Measurements from ENCODE around the gene TULP4.

TULP4 gene

DNA sequence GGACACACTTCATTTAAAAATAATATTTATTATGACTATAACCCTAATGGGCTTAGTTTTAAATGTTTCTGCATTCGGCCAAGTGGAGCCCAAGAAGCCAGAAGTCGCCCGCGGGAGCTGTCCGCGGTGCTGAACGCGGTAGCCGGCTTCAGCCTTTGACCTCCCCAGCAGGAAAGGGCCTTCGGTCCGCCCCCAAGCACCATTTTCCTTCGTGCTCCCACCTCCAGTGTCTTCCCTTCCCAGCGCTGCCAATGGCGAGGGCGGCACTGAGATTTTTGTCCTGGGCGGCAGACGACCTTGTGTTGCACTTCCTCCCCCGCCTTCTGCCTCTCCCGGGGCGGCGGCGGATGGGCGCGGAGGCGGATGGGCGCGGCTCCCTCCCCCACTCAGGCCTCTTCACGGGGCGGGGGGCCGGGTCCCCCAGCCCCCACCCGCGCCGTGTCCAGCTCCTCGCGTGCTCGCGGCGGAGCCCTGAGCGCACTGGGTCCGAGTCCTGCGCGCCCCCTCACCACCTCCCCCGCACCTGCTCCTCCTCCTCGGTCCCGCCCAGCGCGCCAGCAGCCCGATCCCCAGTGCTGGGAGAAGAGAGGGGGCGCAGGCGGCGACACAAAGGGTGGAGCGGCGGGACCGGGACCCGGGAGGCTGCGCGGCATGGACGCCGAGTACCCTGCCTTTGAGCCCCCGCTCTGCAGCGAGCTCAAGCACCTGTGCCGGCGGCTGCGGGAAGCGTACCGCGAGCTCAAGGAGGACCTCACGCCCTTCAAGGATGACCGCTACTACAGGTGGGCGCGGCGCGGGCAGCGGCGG, 224.0 kb downstream of the TULP4 start (continued):
- TF ChIP-seq, protein P1, sequence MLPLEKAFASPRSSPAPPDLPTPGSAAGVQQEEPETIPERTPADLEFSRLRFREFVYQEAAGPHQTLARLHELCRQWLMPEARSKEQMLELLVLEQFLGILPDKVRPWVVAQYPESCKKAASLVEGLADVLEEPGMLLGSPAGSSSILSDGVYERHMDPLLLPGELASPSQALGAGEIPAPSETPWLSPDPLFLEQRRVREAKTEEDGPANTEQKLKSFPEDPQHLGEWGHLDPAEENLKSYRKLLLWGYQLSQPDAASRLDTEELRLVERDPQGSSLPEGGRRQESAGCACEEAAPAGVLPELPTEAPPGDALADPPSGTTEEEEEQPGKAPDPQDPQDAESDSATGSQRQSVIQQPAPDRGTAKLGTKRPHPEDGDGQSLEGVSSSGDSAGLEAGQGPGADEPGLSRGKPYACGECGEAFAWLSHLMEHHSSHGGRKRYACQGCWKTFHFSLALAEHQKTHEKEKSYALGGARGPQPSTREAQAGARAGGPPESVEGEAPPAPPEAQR (tag by site-specific recombination; IDR thresholded peaks at IDR 0.05), result no peak
- peak; percentile 77 for TF ChIP-seq OSR2 (tag by site-specific recombination; IDR thresholded peaks at IDR 0.05)
- no peak for TF ChIP-seq ZNF202 (tag by site-specific recombination; IDR thresholded peaks at IDR 0.05; ENCODE audit: borderline replicate concordance)
- TF ChIP-seq, protein P2, sequence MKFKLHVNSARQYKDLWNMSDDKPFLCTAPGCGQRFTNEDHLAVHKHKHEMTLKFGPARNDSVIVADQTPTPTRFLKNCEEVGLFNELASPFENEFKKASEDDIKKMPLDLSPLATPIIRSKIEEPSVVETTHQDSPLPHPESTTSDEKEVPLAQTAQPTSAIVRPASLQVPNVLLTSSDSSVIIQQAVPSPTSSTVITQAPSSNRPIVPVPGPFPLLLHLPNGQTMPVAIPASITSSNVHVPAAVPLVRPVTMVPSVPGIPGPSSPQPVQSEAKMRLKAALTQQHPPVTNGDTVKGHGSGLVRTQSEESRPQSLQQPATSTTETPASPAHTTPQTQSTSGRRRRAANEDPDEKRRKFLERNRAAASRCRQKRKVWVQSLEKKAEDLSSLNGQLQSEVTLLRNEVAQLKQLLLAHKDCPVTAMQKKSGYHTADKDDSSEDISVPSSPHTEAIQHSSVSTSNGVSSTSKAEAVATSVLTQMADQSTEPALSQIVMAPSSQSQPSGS (tag by site-specific recombination; IDR thresholded peaks at IDR 0.05; ENCODE audit: low read depth), result no peak
- TF ChIP-seq, protein P3, sequence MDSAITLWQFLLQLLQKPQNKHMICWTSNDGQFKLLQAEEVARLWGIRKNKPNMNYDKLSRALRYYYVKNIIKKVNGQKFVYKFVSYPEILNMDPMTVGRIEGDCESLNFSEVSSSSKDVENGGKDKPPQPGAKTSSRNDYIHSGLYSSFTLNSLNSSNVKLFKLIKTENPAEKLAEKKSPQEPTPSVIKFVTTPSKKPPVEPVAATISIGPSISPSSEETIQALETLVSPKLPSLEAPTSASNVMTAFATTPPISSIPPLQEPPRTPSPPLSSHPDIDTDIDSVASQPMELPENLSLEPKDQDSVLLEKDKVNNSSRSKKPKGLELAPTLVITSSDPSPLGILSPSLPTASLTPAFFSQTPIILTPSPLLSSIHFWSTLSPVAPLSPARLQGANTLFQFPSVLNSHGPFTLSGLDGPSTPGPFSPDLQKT (IDR thresholded peaks at IDR 0.05; ENCODE audit: borderline replicate concordance, low read depth, low read length), result no peak
- TF ChIP-seq, protein P4, sequence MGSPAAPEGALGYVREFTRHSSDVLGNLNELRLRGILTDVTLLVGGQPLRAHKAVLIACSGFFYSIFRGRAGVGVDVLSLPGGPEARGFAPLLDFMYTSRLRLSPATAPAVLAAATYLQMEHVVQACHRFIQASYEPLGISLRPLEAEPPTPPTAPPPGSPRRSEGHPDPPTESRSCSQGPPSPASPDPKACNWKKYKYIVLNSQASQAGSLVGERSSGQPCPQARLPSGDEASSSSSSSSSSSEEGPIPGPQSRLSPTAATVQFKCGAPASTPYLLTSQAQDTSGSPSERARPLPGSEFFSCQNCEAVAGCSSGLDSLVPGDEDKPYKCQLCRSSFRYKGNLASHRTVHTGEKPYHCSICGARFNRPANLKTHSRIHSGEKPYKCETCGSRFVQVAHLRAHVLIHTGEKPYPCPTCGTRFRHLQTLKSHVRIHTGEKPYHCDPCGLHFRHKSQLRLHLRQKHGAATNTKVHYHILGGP (tag by site-specific recombination; IDR thresholded peaks at IDR 0.05), result no peak
- TF ChIP-seq, protein P5, sequence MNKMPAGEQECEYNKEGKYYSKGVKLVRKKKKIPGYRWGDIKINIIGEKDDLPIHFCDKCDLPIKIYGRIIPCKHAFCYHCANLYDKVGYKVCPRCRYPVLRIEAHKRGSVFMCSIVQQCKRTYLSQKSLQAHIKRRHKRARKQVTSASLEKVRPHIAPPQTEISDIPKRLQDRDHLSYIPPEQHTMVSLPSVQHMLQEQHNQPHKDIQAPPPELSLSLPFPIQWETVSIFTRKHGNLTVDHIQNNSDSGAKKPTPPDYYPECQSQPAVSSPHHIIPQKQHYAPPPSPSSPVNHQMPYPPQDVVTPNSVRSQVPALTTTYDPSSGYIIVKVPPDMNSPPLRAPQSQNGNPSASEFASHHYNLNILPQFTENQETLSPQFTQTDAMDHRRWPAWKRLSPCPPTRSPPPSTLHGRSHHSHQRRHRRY (tag by site-specific recombination; IDR thresholded peaks at IDR 0.05), result no peak
- no peak for TF ChIP-seq SCRT1 (tag by site-specific recombination; IDR thresholded peaks at IDR 0.05; ENCODE audit: borderline replicate concordance)
- no peak for TF ChIP-seq ZNF521 (tag by site-specific recombination; IDR thresholded peaks at IDR 0.05)
- TF ChIP-seq SCRT2 (tag by site-specific recombination; IDR thresholded peaks at IDR 0.05), result peak; percentile 48
- no peak for TF ChIP-seq ZNF157 (tag by site-specific recombination; IDR thresholded peaks at IDR 0.05)
- TF ChIP-seq ZBTB17 (tag by site-specific recombination; IDR thresholded peaks at IDR 0.05), result peak; percentile 43; the same call in 1 of the 2 replicates
- TF ChIP-seq, protein P6, sequence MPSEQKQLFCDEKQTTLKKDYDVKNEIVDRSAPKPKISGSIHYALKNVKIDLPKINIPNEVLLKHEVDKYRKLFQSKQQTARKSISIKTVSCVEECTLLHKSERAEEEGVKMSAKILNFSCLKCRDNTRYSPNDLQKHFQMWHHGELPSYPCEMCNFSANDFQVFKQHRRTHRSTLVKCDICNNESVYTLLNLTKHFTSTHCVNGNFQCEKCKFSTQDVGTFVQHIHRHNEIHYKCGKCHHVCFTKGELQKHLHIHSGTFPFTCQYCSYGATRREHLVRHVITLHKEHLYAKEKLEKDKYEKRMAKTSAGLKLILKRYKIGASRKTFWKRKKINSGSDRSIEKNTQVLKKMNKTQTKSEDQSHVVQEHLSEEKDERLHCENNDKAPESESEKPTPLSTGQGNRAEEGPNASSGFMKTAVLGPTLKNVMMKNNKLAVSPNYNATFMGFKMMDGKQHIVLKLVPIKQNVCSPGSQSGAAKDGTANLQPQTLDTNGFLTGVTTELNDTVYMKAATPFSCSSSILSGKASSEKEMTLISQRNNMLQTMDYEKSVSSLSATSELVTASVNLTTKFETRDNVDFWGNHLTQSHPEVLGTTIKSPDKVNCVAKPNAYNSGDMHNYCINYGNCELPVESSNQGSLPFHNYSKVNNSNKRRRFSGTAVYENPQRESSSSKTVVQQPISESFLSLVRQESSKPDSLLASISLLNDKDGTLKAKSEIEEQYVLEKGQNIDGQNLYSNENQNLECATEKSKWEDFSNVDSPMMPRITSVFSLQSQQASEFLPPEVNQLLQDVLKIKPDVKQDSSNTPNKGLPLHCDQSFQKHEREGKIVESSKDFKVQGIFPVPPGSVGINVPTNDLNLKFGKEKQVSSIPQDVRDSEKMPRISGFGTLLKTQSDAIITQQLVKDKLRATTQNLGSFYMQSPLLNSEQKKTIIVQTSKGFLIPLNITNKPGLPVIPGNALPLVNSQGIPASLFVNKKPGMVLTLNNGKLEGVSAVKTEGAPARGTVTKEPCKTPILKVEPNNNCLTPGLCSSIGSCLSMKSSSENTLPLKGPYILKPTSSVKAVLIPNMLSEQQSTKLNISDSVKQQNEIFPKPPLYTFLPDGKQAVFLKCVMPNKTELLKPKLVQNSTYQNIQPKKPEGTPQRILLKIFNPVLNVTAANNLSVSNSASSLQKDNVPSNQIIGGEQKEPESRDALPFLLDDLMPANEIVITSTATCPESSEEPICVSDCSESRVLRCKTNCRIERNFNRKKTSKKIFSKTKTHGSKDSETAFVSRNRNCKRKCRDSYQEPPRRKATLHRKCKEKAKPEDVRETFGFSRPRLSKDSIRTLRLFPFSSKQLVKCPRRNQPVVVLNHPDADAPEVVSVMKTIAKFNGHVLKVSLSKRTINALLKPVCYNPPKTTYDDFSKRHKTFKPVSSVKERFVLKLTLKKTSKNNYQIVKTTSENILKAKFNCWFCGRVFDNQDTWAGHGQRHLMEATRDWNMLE (tag by site-specific recombination; conservative IDR thresholded peaks at IDR 0.05; ENCODE audit: low read depth), result no peak
- no peak for TF ChIP-seq TRIM28 (IDR thresholded peaks at IDR 0.05; ENCODE audit: borderline replicate concordance, low read length)
- TF ChIP-seq ZNF585B (tag by site-specific recombination; IDR thresholded peaks at IDR 0.05), result no peak
- TF ChIP-seq, protein P7, sequence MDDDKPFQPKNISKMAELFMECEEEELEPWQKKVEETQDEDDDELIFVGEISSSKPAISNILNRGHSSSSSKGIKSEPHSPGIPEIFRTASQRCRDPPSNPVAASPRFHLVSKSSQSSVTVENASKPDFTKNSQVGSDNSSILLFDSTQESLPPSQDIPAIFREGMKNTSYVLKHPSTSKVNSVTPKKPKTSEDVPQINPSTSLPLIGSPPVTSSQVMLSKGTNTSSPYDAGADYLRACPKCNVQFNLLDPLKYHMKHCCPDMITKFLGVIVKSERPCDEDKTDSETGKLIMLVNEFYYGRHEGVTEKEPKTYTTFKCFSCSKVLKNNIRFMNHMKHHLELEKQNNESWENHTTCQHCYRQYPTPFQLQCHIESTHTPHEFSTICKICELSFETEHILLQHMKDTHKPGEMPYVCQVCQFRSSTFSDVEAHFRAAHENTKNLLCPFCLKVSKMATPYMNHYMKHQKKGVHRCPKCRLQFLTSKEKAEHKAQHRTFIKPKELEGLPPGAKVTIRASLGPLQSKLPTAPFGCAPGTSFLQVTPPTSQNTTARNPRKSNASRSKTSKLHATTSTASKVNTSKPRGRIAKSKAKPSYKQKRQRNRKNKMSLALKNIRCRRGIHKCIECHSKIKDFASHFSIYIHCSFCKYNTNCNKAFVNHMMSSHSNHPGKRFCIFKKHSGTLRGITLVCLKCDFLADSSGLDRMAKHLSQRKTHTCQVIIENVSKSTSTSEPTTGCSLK (tag by site-specific recombination; IDR thresholded peaks at IDR 0.05), result no peak
- TF ChIP-seq MZF1 (tag by site-specific recombination; IDR thresholded peaks at IDR 0.05; ENCODE audit: borderline replicate concordance), result no peak
- TF ChIP-seq ZNF776 (tag by site-specific recombination; IDR thresholded peaks at IDR 0.05; ENCODE audit: borderline replicate concordance), result no peak
- no peak for TF ChIP-seq ZNF670 (tag by site-specific recombination; IDR thresholded peaks at IDR 0.05; ENCODE audit: low read depth)
- TF ChIP-seq ZNF707 (tag by site-specific recombination; IDR thresholded peaks at IDR 0.05), result no peak
- no peak for TF ChIP-seq ZNF169 (tag by site-specific recombination; IDR thresholded peaks at IDR 0.05)
- peak; percentile 95 for TF ChIP-seq SP2 (tag by site-specific recombination; IDR thresholded peaks at IDR 0.05)
- TF ChIP-seq ZFP3 (tag by site-specific recombination; IDR thresholded peaks at IDR 0.05; ENCODE audit: low read depth), result no peak
- peak; percentile 49; the same call in 1 of the 2 replicates for TF ChIP-seq ZNF777 (tag by site-specific recombination; IDR thresholded peaks at IDR 0.05; ENCODE audit: borderline replicate concordance)
- no peak for TF ChIP-seq ZBTB21 (tag by site-specific recombination; IDR thresholded peaks at IDR 0.05)
- no peak for TF ChIP-seq PRDM1 (tag by site-specific recombination; IDR thresholded peaks at IDR 0.05)

All from HEK293 (cell line).